HepG2 (cell line): Measurements from ENCODE around the gene KATNB1. TPM values are rescaled to one million over a fixed set of nuclear protein-coding genes. Genes with fewer than 3 reads are reported as not detected.

Source experiments
- ATAC-seq: fragments of 200-7000 bp; cut with Tn5 transposase; 3 replicates; pipeline ENCODE4 v1.9.1; 2020; ENCODE audit warnings: mild to moderate bottlenecking, moderate library complexity
- BruUV-seq: library from RNA; stranded (reverse); fragments of 400-500 nt; replicated peaks from 2 replicates; lab custom pipeline; 2021; lab: Mats Ljungman, UMichigan
- CTCF ChIA-PET: fragments of 300-600 bp; formaldehyde crosslinking; extraction: SDS; loops from one replicate; lab custom pipeline; 2021; ENCODE audit warnings: low total read pairs, inconsistent platforms, low intra/inter-chr PET ratio; lab: Yijun Ruan, JAX
- POLR2A ChIA-PET: fragments of 350-600 bp; sonication (Branson Sonifier 250); formaldehyde crosslinking; loops from one replicate; lab custom pipeline; 2020; ENCODE audit warnings: antibody characterized with exemption, inconsistent platforms; lab: Yijun Ruan, JAX
- DNase-seq: peaks from one replicate; pipeline ENCODE4 v3.0.0-alpha.2; 2015; ENCODE audit warnings: low spot score
- FAIRE-seq: peaks from 3 replicates; lab custom pipeline; 2011; peaks lifted over from hg19 to GRCh38; lab: Jason Lieb, UNC
- H2AFZ ChIP-seq: one replicate; pipeline ENCODE4 v1.6.1; 2011; ENCODE audit warnings: low read length, inconsistent platforms
- H3K27ac ChIP-seq: fragments of 300-600 bp; 3 replicates; pipeline ENCODE4 v1.8.0; 2011; ENCODE audit warnings: mixed run types, mild to moderate bottlenecking, mixed read lengths, low read length, inconsistent platforms; ENCODE audit not compliant: insufficient read depth; ENCODE audit errors: extremely low read length
- H3K27me3 ChIP-seq, 2 experiments: fragments of 200-600 bp in 1 of 2; 2 replicates in 1 of 2; 3 replicates in 1 of 2; pipeline versions ENCODE4 v1.6.0 to v1.8.0; 2011; ENCODE audit warnings: low read length in 2 of 2, mild to moderate bottlenecking in 2 of 2, moderate library complexity in 2 of 2, inconsistent platforms in 1 of 2; ENCODE audit not compliant: insufficient read depth in 2 of 2, control insufficient read depth in 1 of 2
- H3K36me3 ChIP-seq, 2 experiments: fragments of 200-600 bp in 1 of 2; replicated peaks in 1 of 2; 2 replicates in 1 of 2; 3 replicates in 1 of 2; pipeline versions ENCODE4 v1.5.1 to v1.8.0; 2011; ENCODE audit warnings: low read length in 2 of 2, inconsistent platforms in 1 of 2; ENCODE audit not compliant: insufficient read depth in 2 of 2, control insufficient read depth in 1 of 2
- H3K4me1 ChIP-seq: 2 replicates; pipeline ENCODE4 v1.5.1; 2012; ENCODE audit warnings: low read length, inconsistent platforms; ENCODE audit not compliant: insufficient read depth
- H3K4me2 ChIP-seq: 2 replicates; pipeline ENCODE4 v1.6.0; 2011; ENCODE audit warnings: low read depth, low read length, inconsistent platforms
- H3K4me3 ChIP-seq, 3 experiments: fragments of 200-600 bp in 1 of 3; sonication (generic), shearing (Covaris generic) in 1 of 3; replicated peaks in 1 of 3; 2 replicates each; pipeline ENCODE4 v1.5.1; 2011 to 2016; ENCODE audit warnings: low read length in 3 of 3, inconsistent platforms in 2 of 3, low read depth in 2 of 3, mild to moderate bottlenecking in 2 of 3, control low read depth in 1 of 3, mixed read lengths in 1 of 3; ENCODE audit not compliant: insufficient read depth in 1 of 3
- H3K79me2 ChIP-seq: one replicate; pipeline ENCODE4 v1.6.1; 2011; ENCODE audit warnings: low read length, inconsistent platforms; ENCODE audit not compliant: insufficient read depth
- H3K9ac ChIP-seq: 2 replicates; pipeline ENCODE4 v1.6.0; 2011; ENCODE audit warnings: mild to moderate bottlenecking, low read depth, low read length, inconsistent platforms; ENCODE audit not compliant: insufficient read depth
- H3K9me3 ChIP-seq: 2 replicates; pipeline ENCODE4 v1.5.1; 2012; ENCODE audit warnings: mild to moderate bottlenecking, low read length
- H4K20me1 ChIP-seq: 2 replicates; pipeline ENCODE4 v1.6.0; 2011; ENCODE audit warnings: inconsistent platforms, mild to moderate bottlenecking, low read length, moderate library complexity; ENCODE audit not compliant: insufficient read depth
- FOXP4 ChIP-seq: sonication (generic); formaldehyde crosslinking; IDR thresholded peaks from 2 replicates; pipeline ENCODE4 v1.4.0; 2020; ENCODE audit warnings: missing genetic modification reagents
- GRHL1 ChIP-seq: sonication (generic); formaldehyde crosslinking; conservative IDR thresholded peaks from 2 replicates; pipeline ENCODE4 v1.8.0; 2022; ENCODE audit warnings: missing genetic modification reagents
- NONO ChIP-seq, 2 experiments: fragments of 450-650 bp in 1 of 2; sonication (generic) in 1 of 2; formaldehyde crosslinking in 1 of 2; IDR thresholded peaks in 1 of 2; conservative IDR thresholded peaks in 1 of 2; 2 replicates each; pipeline versions ENCODE4 v1.6.1 to v1.8.0; 2017 to 2022; ENCODE audit warnings: mild to moderate bottlenecking in 1 of 2, missing genetic modification reagents in 1 of 2, moderate library complexity in 1 of 2
- PBX3 ChIP-seq: sonication (generic); formaldehyde crosslinking; IDR thresholded peaks from 2 replicates; pipeline ENCODE4 v1.8.1; 2023; ENCODE audit warnings: missing genetic modification reagents, inconsistent platforms, borderline replicate concordance
- ZNF646 ChIP-seq: sonication (generic); formaldehyde crosslinking; IDR thresholded peaks from 2 replicates; pipeline ENCODE4 v1.9.0; 2021; ENCODE audit warnings: mild to moderate bottlenecking, missing genetic modification reagents
- ZNF766 ChIP-seq: sonication (generic); formaldehyde crosslinking; IDR thresholded peaks from 2 replicates; pipeline ENCODE4 v1.5.0; 2020; ENCODE audit warnings: missing genetic modification reagents, borderline replicate concordance
- WGBS: methylation state at CpG from one replicate; pipeline ENCODE4 v1.1.6; 2017; ENCODE audit warnings: low lambda C conversion rate; 5-methylcytosine and 5-hydroxymethylcytosine counted together
- in situ Hi-C: cut with HindIII; loops from 2 replicates; pipeline ENCODE4 v1.10.0; 2017; ENCODE audit warnings: low pct_unique_long_range_greater_than_20kb; ENCODE audit not compliant: extremely low pct_ligation_motif_present
- intact Hi-C: fragments of 100-400 bp; cut with micrococcal nuclease; formaldehyde crosslinking; loops from one replicate; pipeline ENCODE4 v1.10.0; 2022; ENCODE audit not compliant: unreplicated experiment
- polyA plus RNA-seq, 8 experiments: library from polyadenylated mRNA; depleted of rRNA in 3 of 8; stranded (reverse) in 7 of 8; unstranded in 1 of 8; fragments of >200 nt; fragmentation: Illumina TruSeq in 4 of 8; extraction: Trizol in 4 of 8; gene quantifications; 2 replicates each; pipeline versions ENCODE4 v1.2.1 to v1.2.3, GENCODE V29; 2011 to 2016; ENCODE audit warnings: low read depth in 4 of 8, missing spikeins in 1 of 8, mixed read lengths in 1 of 8; ENCODE audit not compliant: insufficient read depth in 1 of 8
- total RNA-seq, 5 experiments: library from RNA; depleted of rRNA; stranded (reverse); fragments of >200 nt; fragmentation: Illumina TruSeq; extraction: Trizol; gene quantifications; 2 replicates each; pipeline ENCODE4 v1.2.3, GENCODE V29; 2016; ENCODE audit warnings: low read depth in 1 of 5

Gene KATNB1
- total and polyA plus RNA-seq, 2 of the 13 experiments (the other 11 are each of a cell fraction or from before 2014, with no cell fraction given), result 31.5 to 43.5 TPM

GRCh38 chr16:57744642-57744903 is 9.0 kb downstream of the KATNB1 start:
- H3K4me2 ChIP-seq, result no peak overlapping the region
- no peak overlapping the region for H3K4me3 ChIP-seq
- 97% methylated on average over 6 of the region's 7 CpGs for WGBS
- no peak overlapping the region for H3K27ac ChIP-seq
- no peaks in the 10 kb centered on the region for H3K9me3 ChIP-seq
- H3K36me3 ChIP-seq, result peaks cover 12 to 32% of the 10 kb centered on the region in 2 experiments; a peak in 4 of 5 replicates
- H3K27me3 ChIP-seq, result no peaks in the 10 kb centered on the region
- DNase-seq (no peak), ATAC-seq (no peak), FAIRE-seq (no peak)
- H2AFZ ChIP-seq, result no peak overlapping the region
- no TSS peak for BruUV-seq
- POLR2A ChIA-PET, result no interaction called here
- TF ChIP-seq GRHL1 (CRISPR knock-in tag) (no peak), PBX3 (CRISPR knock-in tag) (no peak), ZNF646 (no peak), ZNF766 (CRISPR knock-in tag) (no peak), NONO (IDR thresholded peaks at IDR 0.05) (no peak), NONO (CRISPR knock-in tag; conservative IDR thresholded peaks at IDR 0.05) (0 out of 2 replicates have a peak, but pooled peaks have one; percentile 20), FOXP4 (CRISPR knock-in tag) (no peak)
- CTCF ChIA-PET, result no interaction called here
- H3K79me2 ChIP-seq, result no peaks in the 10 kb centered on the region
- intact Hi-C loops, result no loop called here
- no peaks in the 10 kb centered on the region for H4K20me1 ChIP-seq
- H3K9ac ChIP-seq, result no peak overlapping the region
- in situ Hi-C loops, result no loop called here
- H3K4me1 ChIP-seq, result no peaks in the 10 kb centered on the region
